ENCODE measurements around the gene KLF7. TPM values are rescaled to one million over a fixed set of nuclear protein-coding genes. Genes with fewer than 3 reads are reported as not detected.

The KLF7 gene
- polyA plus RNA-seq, 2 of the 4 experiments (the other 2 are of a cell fraction) = 17.8 to 29.8 TPM

DNA sequence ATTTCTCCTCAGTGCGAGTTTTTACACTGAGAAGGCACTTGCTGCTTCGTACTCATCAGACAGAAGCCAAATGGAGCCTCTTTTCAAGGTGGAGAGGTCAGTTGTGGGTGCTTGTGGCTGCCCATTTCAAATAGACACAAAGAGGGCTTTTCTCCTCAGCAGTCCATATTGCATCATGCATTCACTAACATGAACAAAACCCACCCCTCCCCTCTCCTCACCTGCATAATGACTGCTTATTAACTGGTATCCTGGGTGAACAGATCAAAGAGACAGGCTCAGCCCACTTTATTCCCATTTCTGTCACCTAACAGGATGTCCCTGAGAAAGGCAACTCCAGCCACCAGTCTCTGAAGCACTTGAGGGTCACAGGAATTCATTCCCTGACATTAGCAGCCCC lies 28.9 kb downstream of the KLF7 start:
- no peaks in the 10 kb centered on the region for H3K9me3 ChIP-seq
- ChIA-PET POLR2A (no interaction called here), CTCF (no interaction called here)
- ATAC-seq (no peak), FAIRE-seq (no peak), DNase-seq (ENCODE audit: low read depth in 1 of 2, low spot score in 1 of 2) (no peak)
- H3K4me1 ChIP-seq = peaks cover 72% of the 10 kb centered on the region
- TF ChIP-seq MAFK (IDR thresholded peaks at IDR 0.05; ENCODE audit: partially characterized antibody) = no peak
- TF ChIP-seq HOXB13 (CRISPR knock-in tag; IDR thresholded peaks at IDR 0.05; ENCODE audit: low read depth) = no peak
- TF ChIP-seq KDM5A (IDR thresholded peaks at IDR 0.05) = no peak
- no peak for TF ChIP-seq TP53 (CRISPR knock-in tag; IDR thresholded peaks at IDR 0.05)
- TF ChIP-seq RNF2 (IDR thresholded peaks at IDR 0.05; ENCODE audit: borderline replicate concordance, low read depth) = no peak
- TF ChIP-seq ESRRA (IDR thresholded peaks at IDR 0.05; ENCODE audit: borderline replicate concordance, low read length) = no peak
- TF ChIP-seq TFCP2L1 (CRISPR knock-in tag; IDR thresholded peaks at IDR 0.05) = no peak
- no peak for TF ChIP-seq RAD21 (conservative IDR thresholded peaks at IDR 0.05 in 1 of 2, IDR thresholded peaks at IDR 0.05 in 1 of 2)
- TF ChIP-seq CHD4 (IDR thresholded peaks at IDR 0.05; ENCODE audit: borderline replicate concordance) = no peak
- whole genome bisulfite sequencing (ENCODE audit: missing lambda C conversion rate) = 78% methylated on average over 2 of the region's 2 CpGs
- H3K4me2 ChIP-seq = 0 out of 3 replicates have a peak overlapping the region, but pooled peaks have one; percentile 6
- H3K4me3 ChIP-seq = no peak overlapping the region
- H3K27ac ChIP-seq = peak overlapping the region; percentile 29 to 58; a peak in 4 of 6 replicates

DNA sequence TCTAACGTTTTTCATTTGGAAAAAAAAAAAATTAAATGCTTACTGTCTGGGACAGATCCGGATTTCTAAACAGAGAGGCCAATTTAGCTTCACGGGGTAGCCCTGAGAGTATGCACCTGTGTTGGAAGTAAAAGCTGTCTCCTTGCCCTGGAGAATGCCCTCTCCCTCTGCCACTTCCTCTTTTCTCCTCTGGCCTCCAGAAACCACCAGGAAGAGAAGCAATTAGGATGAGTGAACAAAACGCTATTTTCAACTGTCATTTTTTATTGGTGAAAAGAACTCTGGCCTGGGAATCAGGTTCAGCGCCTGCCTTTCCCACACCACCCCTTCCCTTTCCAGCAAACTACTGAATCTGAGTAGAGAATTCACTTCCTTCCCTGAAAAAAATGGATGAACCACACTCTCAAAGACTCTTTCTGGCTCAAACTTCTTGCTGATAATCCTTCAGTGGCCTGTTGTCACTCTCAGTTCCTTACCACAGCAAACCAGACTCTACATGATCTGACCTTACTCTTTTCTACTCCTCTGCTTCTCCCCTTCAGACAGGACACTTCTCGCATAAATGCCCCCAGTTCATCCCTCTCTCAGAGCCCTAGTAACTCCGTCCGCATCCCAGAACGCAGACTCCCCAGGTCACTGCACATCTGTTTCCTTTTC lies 29.8 kb downstream of the KLF7 start:
- DNase-seq (ENCODE audit: low read depth in 1 of 2, low spot score in 1 of 2) (no peak), ATAC-seq (peak in 1 of 2 experiments; percentile 14; a peak in 2 of 6 replicates), FAIRE-seq (no peak)
- peaks cover 78% of the 10 kb centered on the region for H3K4me1 ChIP-seq
- H3K27ac ChIP-seq = peak overlapping the region; percentile 45 to 69; a peak in 4 of 6 replicates
- H3K9me3 ChIP-seq = no peaks in the 10 kb centered on the region
- ChIA-PET CTCF (interaction anchor here (0.7 kb wide), 1 partner anchor 120 kb away, joined by 3 read pairs; no protein-coding TSS in a partner anchor), POLR2A (no interaction called here)
- TF ChIP-seq RCOR1 (IDR thresholded peaks at IDR 0.05; ENCODE audit: low read depth, low read length) (no peak), ZSCAN20 (CRISPR knock-in tag; IDR thresholded peaks at IDR 0.05) (no peak), HOXA7 (CRISPR knock-in tag; IDR thresholded peaks at IDR 0.05) (no peak), ZNF302 (CRISPR knock-in tag; IDR thresholded peaks at IDR 0.05) (no peak), POLR2AphosphoS2 (conservative IDR thresholded peaks at IDR 0.05; ENCODE audit: low read length) (no peak; the same call in 1 of the 2 replicates), HOXB13 (CRISPR knock-in tag; IDR thresholded peaks at IDR 0.05; ENCODE audit: low read depth) (no peak), JUNB (IDR thresholded peaks at IDR 0.05) (no peak), BHLHE40 (IDR thresholded peaks at IDR 0.05; ENCODE audit: low read depth, low read length) (no peak), ESRRA (IDR thresholded peaks at IDR 0.05; ENCODE audit: borderline replicate concordance, low read length) (no peak)
- TF ChIP-seq, protein P1, sequence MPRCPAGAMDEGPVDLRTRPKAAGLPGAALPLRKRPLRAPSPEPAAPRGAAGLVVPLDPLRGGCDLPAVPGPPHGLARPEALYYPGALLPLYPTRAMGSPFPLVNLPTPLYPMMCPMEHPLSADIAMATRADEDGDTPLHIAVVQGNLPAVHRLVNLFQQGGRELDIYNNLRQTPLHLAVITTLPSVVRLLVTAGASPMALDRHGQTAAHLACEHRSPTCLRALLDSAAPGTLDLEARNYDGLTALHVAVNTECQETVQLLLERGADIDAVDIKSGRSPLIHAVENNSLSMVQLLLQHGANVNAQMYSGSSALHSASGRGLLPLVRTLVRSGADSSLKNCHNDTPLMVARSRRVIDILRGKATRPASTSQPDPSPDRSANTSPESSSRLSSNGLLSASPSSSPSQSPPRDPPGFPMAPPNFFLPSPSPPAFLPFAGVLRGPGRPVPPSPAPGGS (IDR thresholded peaks at IDR 0.05) = no peak
- TF ChIP-seq, protein P2, sequence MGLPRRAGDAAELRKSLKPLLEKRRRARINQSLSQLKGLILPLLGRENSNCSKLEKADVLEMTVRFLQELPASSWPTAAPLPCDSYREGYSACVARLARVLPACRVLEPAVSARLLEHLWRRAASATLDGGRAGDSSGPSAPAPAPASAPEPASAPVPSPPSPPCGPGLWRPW (IDR thresholded peaks at IDR 0.05) = no peak
- TF ChIP-seq, protein P3, sequence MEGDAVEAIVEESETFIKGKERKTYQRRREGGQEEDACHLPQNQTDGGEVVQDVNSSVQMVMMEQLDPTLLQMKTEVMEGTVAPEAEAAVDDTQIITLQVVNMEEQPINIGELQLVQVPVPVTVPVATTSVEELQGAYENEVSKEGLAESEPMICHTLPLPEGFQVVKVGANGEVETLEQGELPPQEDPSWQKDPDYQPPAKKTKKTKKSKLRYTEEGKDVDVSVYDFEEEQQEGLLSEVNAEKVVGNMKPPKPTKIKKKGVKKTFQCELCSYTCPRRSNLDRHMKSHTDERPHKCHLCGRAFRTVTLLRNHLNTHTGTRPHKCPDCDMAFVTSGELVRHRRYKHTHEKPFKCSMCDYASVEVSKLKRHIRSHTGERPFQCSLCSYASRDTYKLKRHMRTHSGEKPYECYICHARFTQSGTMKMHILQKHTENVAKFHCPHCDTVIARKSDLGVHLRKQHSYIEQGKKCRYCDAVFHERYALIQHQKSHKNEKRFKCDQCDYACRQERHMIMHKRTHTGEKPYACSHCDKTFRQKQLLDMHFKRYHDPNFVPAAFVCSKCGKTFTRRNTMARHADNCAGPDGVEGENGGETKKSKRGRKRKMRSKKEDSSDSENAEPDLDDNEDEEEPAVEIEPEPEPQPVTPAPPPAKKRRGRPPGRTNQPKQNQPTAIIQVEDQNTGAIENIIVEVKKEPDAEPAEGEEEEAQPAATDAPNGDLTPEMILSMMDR (IDR thresholded peaks at IDR 0.05) = no peak
- no peak overlapping the region for H3K4me3 ChIP-seq
- H3K4me2 ChIP-seq = peak overlapping the region; percentile 68
- 74% methylated on average over 9 of the region's 9 CpGs for WGBS (ENCODE audit: missing lambda C conversion rate)

DNA sequence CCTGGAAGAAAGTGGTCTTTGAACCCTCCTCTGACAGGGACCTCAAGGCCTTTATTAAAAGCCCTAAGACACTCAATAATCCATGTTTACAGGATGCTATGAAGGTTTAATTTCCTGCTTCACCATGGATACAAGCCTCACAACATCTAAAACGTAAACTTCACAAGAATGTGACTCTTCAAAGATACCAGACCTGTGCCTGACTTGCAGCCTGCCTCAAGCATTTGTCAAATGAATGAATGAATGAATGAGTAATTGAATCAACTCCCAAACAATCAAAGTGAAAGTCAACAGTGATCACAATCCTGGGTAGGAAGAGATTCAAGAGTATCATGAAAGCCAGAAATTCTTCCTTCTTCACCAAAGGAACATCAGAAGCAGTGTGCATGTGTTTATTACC lies 30.4 kb downstream of the KLF7 start:
- peak overlapping the region; percentile 45 to 69; a peak in 4 of 6 replicates for H3K27ac ChIP-seq

More for the DNA sequence above, 30.4 kb downstream of the KLF7 start:
- ChIA-PET CTCF (interaction anchor here (0.7 to 1.1 kb wide), 2 partner anchors 121 to 337 kb away, joined by 3 read pairs; no protein-coding TSS in a partner anchor), POLR2A (no interaction called here)
- 46% methylated on average over 1 of the region's 1 CpG for WGBS (ENCODE audit: missing lambda C conversion rate)
- H3K9me3 ChIP-seq = no peaks in the 10 kb centered on the region
- DNase-seq (ENCODE audit: low read depth in 1 of 2, low spot score in 1 of 2) (peak in 1 of 2 experiments; percentile 55), ATAC-seq (peak in 1 of 2 experiments; percentile 17; a peak in 3 of 6 replicates), FAIRE-seq (no peak)
- H3K4me3 ChIP-seq = no peak overlapping the region
- TF ChIP-seq POLR2A (IDR thresholded peaks at IDR 0.05; ENCODE audit: low read length) (no peak), TFCP2L1 (CRISPR knock-in tag; IDR thresholded peaks at IDR 0.05) (no peak), POLR2AphosphoS2 (conservative IDR thresholded peaks at IDR 0.05; ENCODE audit: low read length) (peak; percentile 75)
- TF ChIP-seq, protein P3 (IDR thresholded peaks at IDR 0.05) = no peak
- H3K4me1 ChIP-seq = peaks cover 84% of the 10 kb centered on the region
- H3K4me2 ChIP-seq = peak overlapping the region; percentile 68

All from A549 (cell line).